ENCODE data around the gene COQ8B. TPM values are rescaled to one million over a fixed set of nuclear protein-coding genes. Genes with fewer than 3 reads are reported as not detected.
A peak's percentile ranks its signal among the peaks of the same experiment; 100 is the strongest.

Gene COQ8B
- total RNA-seq, 1 donor from 2014 or later: 29.7 TPM

DNA sequence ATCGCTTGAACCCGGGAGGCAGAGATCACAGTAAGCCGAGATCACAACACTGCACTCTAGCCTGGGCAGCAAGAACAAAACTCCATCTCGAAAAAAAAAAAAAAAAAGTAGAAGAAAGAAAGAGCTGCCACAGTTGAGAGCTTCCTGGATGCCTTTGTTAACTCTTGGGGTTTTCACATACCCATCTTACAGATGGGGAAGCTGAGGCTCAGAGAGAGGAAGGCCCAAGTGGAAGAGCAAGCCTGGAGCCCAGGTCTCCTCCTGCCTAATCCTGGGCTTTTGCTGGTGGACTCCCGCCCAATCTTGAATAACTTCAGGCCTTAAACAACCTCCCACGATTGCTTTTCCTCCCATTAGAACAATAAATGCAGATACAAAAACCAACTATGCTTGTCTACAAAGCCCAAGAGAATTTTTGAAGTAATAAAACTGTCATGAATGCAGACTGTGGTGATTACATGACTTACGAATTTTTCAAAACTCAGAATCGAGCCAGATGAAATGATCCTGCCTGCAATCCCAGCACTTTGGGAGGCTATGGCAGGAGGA, 73.9 kb downstream of the COQ8B start:
- H3K9me3 Mint-ChIP-seq (ENCODE audit: low read depth): no peaks in the 10 kb centered on the region
- H3K4me3 Mint-ChIP-seq (ENCODE audit: unreplicated experiment): no peak overlapping the region
- peak overlapping the region; percentile 22 for H3K27ac Mint-ChIP-seq (ENCODE audit: unreplicated experiment)
- H3K27me3 Mint-ChIP-seq (ENCODE audit: low read depth): no peaks in the 10 kb centered on the region
- TF ChIP-seq, protein P1, sequence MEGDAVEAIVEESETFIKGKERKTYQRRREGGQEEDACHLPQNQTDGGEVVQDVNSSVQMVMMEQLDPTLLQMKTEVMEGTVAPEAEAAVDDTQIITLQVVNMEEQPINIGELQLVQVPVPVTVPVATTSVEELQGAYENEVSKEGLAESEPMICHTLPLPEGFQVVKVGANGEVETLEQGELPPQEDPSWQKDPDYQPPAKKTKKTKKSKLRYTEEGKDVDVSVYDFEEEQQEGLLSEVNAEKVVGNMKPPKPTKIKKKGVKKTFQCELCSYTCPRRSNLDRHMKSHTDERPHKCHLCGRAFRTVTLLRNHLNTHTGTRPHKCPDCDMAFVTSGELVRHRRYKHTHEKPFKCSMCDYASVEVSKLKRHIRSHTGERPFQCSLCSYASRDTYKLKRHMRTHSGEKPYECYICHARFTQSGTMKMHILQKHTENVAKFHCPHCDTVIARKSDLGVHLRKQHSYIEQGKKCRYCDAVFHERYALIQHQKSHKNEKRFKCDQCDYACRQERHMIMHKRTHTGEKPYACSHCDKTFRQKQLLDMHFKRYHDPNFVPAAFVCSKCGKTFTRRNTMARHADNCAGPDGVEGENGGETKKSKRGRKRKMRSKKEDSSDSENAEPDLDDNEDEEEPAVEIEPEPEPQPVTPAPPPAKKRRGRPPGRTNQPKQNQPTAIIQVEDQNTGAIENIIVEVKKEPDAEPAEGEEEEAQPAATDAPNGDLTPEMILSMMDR (IDR thresholded peaks at IDR 0.05): no peak
- H3K4me1 Mint-ChIP-seq (ENCODE audit: low read depth): peaks cover 73% of the 10 kb centered on the region
- no peaks in the 10 kb centered on the region for H3K36me3 Mint-ChIP-seq (ENCODE audit: low read depth)
- DNase-seq (ENCODE audit: low spot score): no peak

DNA sequence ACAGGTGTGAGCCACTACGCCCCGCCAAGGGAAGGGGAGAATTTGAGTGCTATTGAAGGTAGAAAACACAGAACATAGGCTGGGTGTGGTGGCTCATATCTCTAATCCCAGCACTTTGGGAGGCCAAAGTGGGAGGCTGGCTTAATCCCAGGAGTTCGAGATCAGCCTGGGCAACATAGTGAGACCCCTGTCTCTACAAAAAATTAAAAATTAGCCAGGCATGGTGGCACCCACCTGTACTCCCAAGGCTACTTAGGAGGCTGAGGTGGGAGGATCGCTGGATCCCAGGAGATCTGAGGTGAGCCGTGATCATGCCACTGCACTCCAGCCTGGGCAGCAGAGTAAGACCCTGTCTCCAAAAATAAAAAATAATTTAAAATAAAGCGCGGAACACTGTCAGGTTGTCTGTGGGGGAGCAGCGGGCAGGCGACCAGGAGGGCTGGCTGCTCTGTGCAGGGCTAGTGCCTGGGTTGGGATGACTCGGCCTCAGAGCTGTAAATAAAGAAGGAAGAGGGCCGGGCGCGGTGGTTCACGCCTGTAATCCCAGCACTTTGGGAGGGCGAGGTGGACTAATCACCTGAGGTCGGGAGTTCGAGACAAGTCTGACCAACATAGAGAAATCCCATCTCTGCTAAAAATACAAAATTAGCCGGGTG, 74.5 kb downstream of the COQ8B start:
- peak overlapping the region; percentile 63 for H3K27ac Mint-ChIP-seq (ENCODE audit: unreplicated experiment)
- no peaks in the 10 kb centered on the region for H3K36me3 Mint-ChIP-seq (ENCODE audit: low read depth)
- no peak overlapping the region for H3K4me3 Mint-ChIP-seq (ENCODE audit: unreplicated experiment)
- no peaks in the 10 kb centered on the region for H3K9me3 Mint-ChIP-seq (ENCODE audit: low read depth)
- H3K27me3 Mint-ChIP-seq (ENCODE audit: low read depth): no peaks in the 10 kb centered on the region
- peaks cover 73% of the 10 kb centered on the region for H3K4me1 Mint-ChIP-seq (ENCODE audit: low read depth)
- TF ChIP-seq, protein P1 (IDR thresholded peaks at IDR 0.05): no peak
- DNase-seq (ENCODE audit: low spot score): no peak

Other genes starting within 250 kb of the COQ8B start
- 1.4 to 2.5 TPM (median 2.3 TPM) in 3 replicates for gene SPTBN4, start 249.9 kb downstream of the COQ8B start, total RNA-seq
- gene SHKBP1, start 140.0 kb downstream of the COQ8B start, total RNA-seq: 40.9 to 47.8 TPM (median 46.8 TPM) in 3 replicates
- 161 to 311 TPM (median 163 TPM) in 3 replicates for gene LTBP4, start 115.5 kb downstream of the COQ8B start, total RNA-seq
- 104 to 121 TPM (median 117 TPM) in 3 replicates for gene NUMBL, start 26.2 kb downstream of the COQ8B start, total RNA-seq
- 12.2 to 16.5 TPM (median 16.4 TPM) in 3 replicates for gene ITPKC, start 226 bp upstream of the COQ8B start, total RNA-seq
- 7.4 to 11.3 TPM (median 10.4 TPM) in 3 replicates for gene ACTMAP, start 33.6 kb upstream of the COQ8B start, total RNA-seq
- 34.9 to 64.6 TPM (median 37.0 TPM) in 3 replicates for gene SNRPA, start 34.3 kb upstream of the COQ8B start, total RNA-seq
- 1.4 to 2.6 TPM (median 2.4 TPM) in 3 replicates for gene MIA, start 58.6 kb upstream of the COQ8B start, total RNA-seq
- gene RAB4B, start 61.4 kb upstream of the COQ8B start, total RNA-seq: 19.2 to 23.4 TPM (median 23.2 TPM) in 3 replicates
- gene EGLN2, start 82.3 kb upstream of the COQ8B start, total RNA-seq: 74.6 to 83.1 TPM (median 83.0 TPM) in 3 replicates
- not detected in 3 replicates for gene CYP2A6, start 133.6 kb upstream of the COQ8B start, total RNA-seq
- gene CYP2A7, start 165.3 kb upstream of the COQ8B start, total RNA-seq: not detected in 3 replicates

Measured in chondrocyte (in vitro differentiated cells).